GM10847 (cell line): ENCODE results near the gene JAZF1.

Experiments used
- POLR2A ChIP-seq: IDR thresholded peaks from 2 replicates; pipeline ENCODE4 v1.6.1; 2011; ENCODE audit not compliant: insufficient read length; ENCODE audit errors: extremely low read depth

Gene JAZF1

DNA sequence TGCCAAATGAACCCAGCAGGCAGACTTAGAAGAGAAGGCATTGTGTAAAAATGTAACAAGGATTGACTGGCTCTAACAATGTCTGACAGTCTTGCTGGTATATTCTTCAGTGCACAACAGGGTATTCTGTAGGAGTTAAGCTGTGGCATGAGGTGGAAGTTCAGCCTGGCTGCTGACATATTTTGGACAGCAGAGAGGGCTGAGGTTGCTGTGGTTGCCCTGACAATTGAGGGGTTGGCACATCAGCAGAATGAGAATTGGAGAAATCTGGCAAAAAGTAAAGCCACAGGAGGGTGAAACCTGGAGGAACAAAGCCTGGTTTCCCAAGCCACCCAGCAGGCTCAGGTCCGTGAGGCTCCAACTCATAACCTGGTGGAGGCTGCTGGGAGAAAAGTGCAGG, 220.2 kb downstream of the JAZF1 start:
- no peak for TF ChIP-seq POLR2A

- no peak for TF ChIP-seq POLR2A
These were observed 221.6 kb downstream of the JAZF1 start for GRCh38 chr7:27958933-27959548.

DNA sequence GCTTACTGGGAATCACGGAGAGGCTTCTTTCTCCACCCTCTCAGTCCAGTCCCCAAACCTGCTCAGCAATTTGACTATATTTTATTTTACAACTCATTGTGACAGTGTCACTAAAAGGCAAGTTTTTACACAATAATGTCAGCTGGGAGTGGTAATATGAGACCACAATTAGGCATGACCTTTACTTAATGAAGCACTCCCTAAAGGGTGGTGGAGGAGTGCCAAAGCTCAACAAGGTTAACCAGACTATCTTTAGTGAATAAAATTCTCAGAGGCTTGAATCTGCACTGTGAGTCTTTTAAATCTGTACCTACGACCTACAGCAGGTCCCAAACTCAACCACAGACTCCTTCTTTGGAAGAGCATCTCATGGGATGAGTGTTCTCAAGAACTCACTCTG, 225.0 kb downstream of the JAZF1 start:
- TF ChIP-seq POLR2A, result no peak

DNA sequence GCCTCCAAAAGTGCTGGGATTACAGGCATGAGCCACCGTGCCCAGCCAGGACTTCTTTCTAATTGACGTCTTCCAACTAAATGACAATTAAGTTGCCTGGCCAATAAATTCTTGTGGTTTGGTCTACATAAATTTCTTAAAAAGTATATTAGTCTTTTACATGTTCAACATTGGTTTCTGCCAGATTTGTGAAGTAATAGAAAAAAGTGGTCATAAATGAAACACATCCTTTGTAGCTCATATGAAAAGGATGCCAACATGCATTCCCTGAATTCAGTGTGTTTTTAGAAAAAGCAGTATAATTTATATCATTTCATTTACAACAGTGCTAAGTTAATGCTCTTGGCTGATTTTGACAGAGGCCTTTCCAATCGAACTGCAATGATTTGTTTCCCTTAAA, 225.6 kb downstream of the JAZF1 start:
- TF ChIP-seq POLR2A, result no peak

DNA sequence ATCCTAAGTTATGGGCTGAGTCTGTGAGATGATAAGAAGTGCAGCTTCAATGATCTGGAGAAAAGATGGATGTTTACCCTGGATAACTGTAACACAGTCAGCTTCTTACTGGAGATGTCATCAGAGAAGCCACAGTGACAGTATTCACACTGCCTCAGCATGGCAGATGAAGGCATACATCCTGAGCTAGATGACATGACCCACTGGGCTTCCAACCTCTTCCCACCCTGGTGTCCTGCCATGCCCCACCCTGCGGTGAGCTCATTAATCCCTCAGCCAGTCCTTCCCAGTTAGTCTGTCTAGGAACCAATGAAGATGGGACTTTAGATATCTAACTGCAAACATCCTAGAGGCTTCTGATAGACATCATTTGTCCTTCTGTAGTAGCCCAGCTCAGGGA, 226.8 kb downstream of the JAZF1 start:
- TF ChIP-seq POLR2A, result no peak

- TF ChIP-seq POLR2A, result no peak
These were observed 227.2 kb downstream of the JAZF1 start for GRCh38 chr7:27953361-27953760.

DNA sequence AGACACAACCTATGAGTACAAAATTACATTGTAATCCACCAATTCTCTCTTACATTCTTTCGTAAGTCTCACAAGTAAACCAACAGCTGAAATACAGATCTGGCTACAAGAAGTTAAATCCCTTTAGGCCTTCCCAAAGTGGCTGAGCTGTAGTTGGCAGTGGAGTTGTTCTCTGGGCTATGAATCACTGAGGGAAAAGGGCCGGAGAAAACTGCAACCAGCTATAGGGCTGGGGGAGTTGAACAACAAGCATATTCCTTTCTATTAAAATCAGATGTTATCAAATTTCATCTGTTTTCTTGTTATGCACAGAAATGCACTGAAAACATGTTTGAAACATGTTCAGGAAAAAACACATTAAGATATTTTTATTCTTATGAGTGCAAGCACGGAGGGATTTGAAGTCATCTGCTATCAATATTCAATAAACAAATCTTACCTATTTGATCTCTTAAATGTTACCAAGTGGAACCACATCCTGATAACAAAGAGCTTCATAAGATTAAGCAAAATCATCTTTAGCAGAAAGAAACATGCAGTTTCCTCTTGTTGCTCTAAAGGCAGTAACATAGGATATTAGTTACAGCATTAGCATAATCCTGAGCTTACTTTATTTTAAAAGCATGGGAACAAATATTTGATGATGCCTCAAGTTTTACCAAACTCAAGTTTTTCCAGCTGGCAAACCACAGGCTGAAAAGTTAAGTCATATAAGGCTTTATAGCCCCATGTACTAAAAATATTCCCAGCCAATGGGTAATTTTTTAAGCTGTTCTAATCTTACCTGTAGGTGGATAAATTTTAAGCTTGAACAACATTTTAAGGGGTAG, 227.9 kb downstream of the JAZF1 start:
- no peak for TF ChIP-seq POLR2A

DNA sequence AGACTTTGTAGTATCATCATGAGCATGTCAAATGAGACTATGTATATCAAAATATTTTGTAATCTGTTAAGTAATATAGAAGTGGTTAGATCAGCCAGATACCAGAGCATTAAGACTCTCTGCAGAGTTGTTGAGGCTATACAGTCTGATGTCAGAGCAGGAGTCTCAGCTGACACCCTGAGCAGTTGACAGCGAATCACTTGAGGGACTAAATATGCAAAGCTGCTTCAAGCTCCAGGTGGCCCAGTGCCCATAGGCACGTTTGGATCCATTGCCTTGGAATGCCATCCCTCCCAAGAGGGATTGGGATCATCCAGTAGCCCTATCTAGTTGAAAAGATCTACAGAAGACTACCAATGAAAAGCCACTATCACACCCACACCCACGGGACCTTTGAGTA, 230.5 kb downstream of the JAZF1 start:
- TF ChIP-seq POLR2A, result no peak

- TF ChIP-seq POLR2A, result no peak
These were observed 231.7 kb downstream of the JAZF1 start for GRCh38 chr7:27948861-27949260.

DNA sequence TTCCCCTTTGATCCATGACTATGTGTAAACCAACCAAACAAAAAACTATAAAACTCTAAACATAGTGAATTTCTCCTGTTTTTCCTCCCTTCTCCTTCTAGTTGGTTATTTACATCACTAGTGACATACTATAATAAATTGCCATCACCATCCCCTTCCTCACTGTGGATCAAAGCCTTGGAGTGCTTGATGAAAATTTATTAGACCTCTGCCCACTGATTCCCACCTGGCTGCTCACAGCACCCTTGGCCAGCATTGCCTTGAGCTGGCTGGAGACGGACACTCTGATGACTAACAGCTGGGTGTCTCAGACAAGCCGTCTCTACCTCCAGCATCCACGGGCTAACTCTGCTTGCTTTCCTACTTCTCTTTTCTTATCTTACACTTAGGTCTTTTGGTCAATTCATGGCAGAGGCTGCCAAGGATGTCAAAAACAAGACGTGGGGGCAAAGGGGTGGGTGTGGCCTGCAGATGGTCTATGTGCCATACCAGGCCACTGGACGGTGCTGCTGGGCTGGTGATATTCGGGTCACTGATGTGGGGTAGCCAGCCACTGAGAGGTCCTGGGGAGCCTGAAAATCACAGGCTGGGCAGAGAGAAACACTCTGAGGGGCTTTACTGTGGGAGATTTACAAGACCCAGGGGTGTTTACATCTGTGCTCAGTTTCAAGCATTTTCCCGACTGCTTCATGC, 232.9 kb downstream of the JAZF1 start:
- no peak for TF ChIP-seq POLR2A

- no peak for TF ChIP-seq POLR2A
These were observed 234.2 kb downstream of the JAZF1 start for GRCh38 chr7:27946351-27946750.

GRCh38 chr7:27945058-27945795, 235.4 kb downstream of the JAZF1 start:
- TF ChIP-seq POLR2A, result no peak

DNA sequence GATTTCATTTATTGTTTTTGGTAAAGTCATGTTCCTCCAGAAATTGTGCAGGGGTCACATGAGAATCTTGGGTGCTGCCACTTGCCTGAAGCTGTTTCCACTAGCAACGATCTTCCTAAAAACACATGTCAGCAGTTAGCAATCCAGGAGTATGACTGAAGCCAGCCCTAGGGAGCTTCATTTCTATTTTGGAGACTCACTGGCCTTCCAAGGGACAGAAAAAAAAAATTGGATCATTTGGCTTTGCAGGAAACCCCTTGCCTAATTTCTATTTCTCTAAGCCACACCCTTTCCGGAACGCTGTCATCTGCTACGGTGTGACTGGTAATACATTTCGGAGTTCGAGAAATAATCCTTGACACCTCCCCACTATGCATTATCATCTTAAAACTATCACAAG, 236.0 kb downstream of the JAZF1 start:
- TF ChIP-seq POLR2A, result no peak

- TF ChIP-seq POLR2A, result no peak
These were observed 237.4 kb downstream of the JAZF1 start for GRCh38 chr7:27943241-27943640.

GRCh38 chr7:27942711-27943110, 237.9 kb downstream of the JAZF1 start:
- TF ChIP-seq POLR2A, result no peak
